Left ventricle myocardium superior (tissue), 1 donor: ENCODE results near the gene TTC39C. TPM values are rescaled to one million over a fixed set of nuclear protein-coding genes. Genes with fewer than 3 reads are reported as not detected.
"Not testable (repeated sequence)": the region's sequence is repeated elsewhere in the genome, so short reads cannot be mapped to it uniquely, and the experiment has no call there.

Experiments used
- ATAC-seq: fragments of 200-7000 bp; cut with Tn5 transposase; one replicate; pipeline ENCODE4 v1.9.1; 2020; ENCODE audit warnings: mild to moderate bottlenecking, moderate library complexity
- DNase-seq: peaks from one replicate; pipeline ENCODE4 v3.0.0-alpha.2; 2020
- intact Hi-C: fragments of 100-400 bp; cut with micrococcal nuclease; formaldehyde crosslinking; loops from one replicate; pipeline ENCODE4 v1.11.0; 2022
- total RNA-seq: library from RNA; stranded (reverse); fragmentation: NEBNext Ultra II Directional; extraction: Animal tissue kit (Norgen Biotek cat#: 25700); gene quantifications from one replicate; pipeline ENCODE4 v1.2.1, GENCODE V29; 2021
- donor health status: DM: no; HTN: yes; CAD: no; lungs with severe emphysema.

The TTC39C gene
- total RNA-seq, 1 donor from 2014 or later, result 4.1 TPM

- intact Hi-C loops, result loop anchor here (10.0 kb wide), 1 partner anchor 102 kb away; no protein-coding TSS in a partner anchor
- DNase-seq, result no peak
- ATAC-seq, result no peak
Observed at GRCh38 chr18:24013051-24013450, 1.5 kb upstream of the TTC39C start.

- intact Hi-C loops, result loop anchor here (10.0 kb wide), 1 partner anchor 100 kb away; no protein-coding TSS in a partner anchor
- DNase-seq (peak; percentile 61), ATAC-seq (peak; percentile 58)
Observed at GRCh38 chr18:24014986-24015638, 558 bp downstream of the TTC39C start.

DNA sequence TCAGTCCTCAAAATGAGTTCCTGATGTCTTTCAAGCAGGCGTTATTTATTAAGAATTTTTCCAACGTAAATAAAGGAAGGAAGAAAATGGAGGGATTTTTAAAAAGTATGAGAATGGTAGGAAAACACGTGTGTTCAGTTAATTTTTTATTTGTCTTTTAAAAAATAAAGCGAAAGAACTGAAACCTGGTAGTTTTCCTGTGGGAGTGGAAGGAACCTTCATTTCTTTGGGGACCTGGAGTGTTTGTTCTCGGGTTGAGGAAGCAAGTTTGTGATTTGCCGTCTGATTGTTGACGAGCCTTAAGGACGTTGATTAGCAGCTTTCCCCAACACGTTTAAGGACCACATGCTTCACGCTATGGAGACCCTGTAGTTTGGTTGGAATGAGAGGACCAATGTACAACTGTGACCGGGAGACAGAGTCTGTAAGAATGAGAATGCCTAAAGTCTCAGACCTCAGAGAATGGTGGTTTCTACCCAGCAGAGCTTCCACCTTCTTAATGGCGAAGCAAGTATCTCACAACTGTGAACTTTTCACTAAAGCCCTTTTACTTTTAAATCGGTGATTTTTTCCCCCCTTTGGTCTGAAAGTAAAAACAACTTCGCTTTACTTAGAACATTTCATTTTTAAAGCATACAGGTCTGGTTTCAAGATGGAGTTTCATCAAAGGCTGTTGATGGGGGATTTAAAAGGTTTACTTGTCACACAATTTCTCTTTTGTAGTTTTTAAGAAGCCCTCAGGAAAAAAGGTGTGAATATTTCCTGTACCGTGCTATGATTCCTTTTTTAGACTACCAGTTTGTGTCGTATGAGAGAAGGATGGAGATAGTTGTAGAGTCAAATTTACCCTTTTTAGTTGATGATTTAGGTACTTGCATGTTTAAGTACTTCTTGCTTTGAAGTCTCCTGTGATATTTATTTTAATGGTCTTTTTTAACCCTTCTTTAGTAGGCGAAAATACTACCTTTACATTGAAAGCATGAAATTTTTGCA is 1.4 kb downstream of the TTC39C start:
- DNase-seq (no peak), ATAC-seq (no peak)
- intact Hi-C loops, result loop anchor here (10.0 kb wide), 1 partner anchor 99 kb away; no protein-coding TSS in a partner anchor

DNA sequence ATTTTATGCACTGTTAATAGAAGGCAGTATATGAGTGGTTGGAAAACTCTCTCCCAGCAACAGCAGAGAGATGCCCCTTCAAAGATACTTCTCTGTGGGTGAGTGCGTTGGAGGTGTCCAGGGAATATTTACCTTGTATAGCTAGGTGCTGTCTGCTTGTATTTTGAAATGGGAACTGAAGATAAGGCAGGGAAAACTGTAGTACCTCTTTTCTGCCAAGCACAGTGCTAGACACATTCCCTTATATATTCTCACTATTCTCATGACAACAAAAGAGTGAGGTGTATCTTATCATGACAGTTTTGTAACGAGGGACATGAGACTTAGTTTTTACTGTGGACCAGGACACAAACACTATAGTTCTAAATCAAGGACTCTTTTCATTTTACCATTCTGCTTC is 2.1 kb downstream of the TTC39C start:
- DNase-seq (no peak), ATAC-seq (no peak)
- intact Hi-C loops, result loop anchor here (10.0 kb wide), 1 partner anchor 98 kb away; no protein-coding TSS in a partner anchor

GRCh38 chr18:24018299-24018886 is 3.8 kb downstream of the TTC39C start:
- no peak for ATAC-seq
- no peak for DNase-seq
- intact Hi-C loops, result loop anchor here (10.0 kb wide), 1 partner anchor 96 kb away; no protein-coding TSS in a partner anchor

DNA sequence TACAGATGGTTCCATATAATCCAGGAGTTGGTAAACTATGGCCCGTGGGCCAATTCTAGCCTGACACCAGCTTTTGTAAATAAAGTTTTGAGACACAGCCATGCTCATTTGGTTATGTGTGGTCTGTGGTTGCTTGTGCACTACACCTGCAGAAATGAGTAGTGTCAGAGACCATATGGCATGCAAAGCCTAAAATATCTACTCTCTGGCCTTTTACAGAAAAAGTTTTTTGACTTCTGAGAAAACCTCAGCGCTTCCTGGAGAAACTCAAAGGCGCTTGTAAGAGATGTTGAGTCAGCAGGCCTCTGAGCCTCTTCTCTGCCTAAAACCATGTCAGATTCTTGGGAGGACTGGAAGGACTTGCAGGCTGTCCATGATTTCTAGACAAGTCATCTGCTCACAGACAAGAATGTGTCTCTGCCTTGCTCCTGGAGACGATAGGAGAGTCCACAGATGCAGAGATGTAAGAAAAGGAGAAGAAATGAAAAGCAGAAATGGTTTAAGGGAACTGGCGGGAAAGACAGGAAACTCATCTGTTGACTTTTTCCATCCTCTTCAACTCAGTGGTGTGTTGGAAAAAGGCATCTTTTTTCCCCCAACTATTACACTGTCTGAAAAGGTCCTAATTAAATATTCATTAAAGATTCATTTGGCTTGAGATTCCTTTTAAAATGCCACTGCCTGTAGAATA is 5.2 kb downstream of the TTC39C start:
- no peak for DNase-seq
- ATAC-seq, result no peak
- intact Hi-C loops, result loop anchor here (10.0 kb wide), 1 partner anchor 95 kb away; no protein-coding TSS in a partner anchor

- ATAC-seq (no peak), DNase-seq (no peak)
- intact Hi-C loops, result no loop called here
Observed at GRCh38 chr18:24021505-24021904, 7.0 kb downstream of the TTC39C start.

DNA sequence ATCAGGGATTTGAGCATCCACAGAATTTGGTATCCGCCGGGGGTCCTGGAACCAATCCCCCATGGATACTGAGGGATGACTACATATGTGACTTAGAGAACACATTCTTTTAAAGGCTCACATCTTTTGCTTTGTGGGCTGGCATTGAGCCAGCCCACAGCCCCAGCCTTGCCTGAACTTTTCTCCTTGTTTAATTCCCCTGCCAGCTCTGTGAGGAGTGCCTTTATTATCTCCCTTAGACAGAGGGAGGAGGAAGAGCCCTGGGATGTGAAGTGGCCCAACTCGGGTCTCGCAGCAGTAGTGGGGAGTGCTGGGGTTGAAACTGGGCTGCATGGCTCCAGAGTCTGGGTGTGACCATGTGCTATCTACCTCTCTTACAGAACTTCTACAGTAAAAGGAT is 7.6 kb downstream of the TTC39C start:
- DNase-seq, result no peak
- intact Hi-C loops, result no loop called here
- no peak for ATAC-seq

DNA sequence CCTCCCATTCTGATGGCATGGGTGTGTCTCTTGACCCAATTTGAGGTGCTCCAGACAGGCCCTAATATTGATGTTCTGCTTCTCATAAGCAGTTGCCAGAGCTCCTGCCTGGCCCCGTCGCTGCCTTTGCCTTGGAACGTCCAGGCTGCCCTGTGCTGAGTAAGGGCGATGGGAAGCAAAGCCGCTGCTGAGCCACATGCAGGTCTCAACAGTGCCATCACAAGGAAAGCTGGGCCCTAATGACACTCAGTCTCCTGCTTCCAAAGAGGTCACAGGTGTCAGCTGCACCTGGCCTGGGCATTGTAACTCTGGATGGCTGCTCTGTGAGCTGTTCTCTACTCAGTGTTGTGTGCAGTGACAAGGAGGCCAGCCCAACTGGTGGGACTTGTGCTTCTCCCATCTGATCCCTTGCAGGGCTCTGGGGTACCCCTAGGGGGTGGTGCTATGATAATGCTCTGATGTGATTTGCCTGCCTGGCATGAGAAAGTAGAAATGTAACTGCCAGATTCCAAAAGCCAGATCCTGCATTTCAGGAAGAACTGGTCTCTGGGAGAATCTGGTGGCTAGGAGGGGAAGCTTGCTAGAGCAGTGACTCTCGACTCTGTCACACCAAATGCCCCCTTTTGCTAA is 8.7 kb downstream of the TTC39C start:
- no peak for ATAC-seq
- intact Hi-C loops, result no loop called here
- DNase-seq, result no peak

DNA sequence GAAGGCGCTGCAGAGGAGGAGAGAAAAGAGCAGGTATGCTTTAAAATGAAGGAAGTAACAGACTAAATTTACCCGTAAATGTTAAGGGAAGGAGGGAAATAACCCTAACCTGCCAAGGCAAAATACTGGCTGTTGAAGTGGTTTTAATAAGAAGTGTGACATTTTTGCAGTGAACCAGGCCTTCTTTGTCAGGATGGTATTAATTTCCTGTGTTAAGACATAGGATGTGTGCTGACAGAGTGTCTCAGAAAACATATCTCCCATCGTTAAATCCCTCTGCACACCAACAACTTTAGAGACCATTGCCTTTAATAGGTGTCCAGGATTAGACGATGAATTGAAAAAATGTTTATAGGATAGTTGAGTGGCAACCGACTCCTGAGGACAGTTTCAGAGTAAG is 9.9 kb downstream of the TTC39C start:
- intact Hi-C loops, result no loop called here
- DNase-seq, result no peak
- ATAC-seq, result no peak

- no peak for DNase-seq
- intact Hi-C loops, result no loop called here
- ATAC-seq, result no peak
Observed at GRCh38 chr18:24026457-24026856, 11.9 kb downstream of the TTC39C start.

DNA sequence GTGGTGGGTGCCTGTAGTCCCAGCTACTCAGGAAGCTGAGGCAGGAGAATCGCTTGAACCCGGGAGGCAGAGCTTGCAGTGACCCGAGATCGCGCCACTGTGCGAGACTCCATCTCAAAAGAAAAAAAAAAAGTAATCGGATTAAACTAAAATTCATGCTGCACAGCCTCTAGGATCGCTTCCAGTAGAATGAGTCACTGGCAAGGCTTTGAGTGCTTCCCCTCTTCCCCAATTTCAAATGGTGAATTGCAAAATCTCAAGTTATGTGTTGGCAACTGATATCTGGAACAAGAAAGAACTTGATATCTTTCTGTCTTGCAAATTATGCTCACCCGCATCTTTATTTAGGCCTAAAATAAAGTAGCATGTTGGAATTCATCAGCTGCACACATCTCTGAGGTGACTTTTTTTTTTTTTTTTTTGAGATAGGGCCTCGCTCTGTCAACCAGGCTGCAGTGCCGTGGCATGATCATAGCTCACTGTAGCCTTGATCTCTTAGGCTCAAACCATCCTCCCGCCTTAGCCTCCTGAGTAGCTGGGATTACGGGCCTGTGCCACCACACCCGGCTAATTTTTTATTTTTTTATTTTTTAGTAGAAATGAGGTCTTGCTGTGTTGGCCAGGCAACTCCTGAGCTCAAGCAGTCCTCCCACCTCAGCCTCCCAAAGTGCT is 12.7 kb downstream of the TTC39C start:
- DNase-seq (no peak), ATAC-seq (peak; percentile 80)
- intact Hi-C loops, result no loop called here

GRCh38 chr18:24028946-24029345 is 14.4 kb downstream of the TTC39C start:
- intact Hi-C loops, ATAC-seq, DNase-seq: not testable (repeated sequence)

DNA sequence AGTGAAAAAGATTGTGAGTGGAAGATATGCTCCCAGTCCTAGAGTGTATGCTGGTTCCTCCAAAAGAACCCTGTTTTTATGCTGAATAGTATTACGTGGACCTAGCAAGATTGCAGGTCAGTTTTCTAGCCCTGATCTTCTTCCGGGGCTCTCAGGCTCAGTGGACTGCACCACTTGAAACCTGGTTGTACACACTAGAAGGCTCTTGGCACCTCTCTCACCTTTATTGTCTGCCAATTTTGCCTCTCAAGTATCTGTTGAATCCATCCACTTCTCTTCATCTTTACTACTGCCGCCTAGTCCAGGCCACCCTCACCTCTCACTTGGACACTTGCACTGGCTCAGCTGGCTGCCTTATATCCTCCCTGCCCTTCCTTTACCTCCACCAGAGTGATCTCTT is 16.8 kb downstream of the TTC39C start:
- intact Hi-C loops, result no loop called here
- ATAC-seq, result peak; percentile 41
- no peak for DNase-seq

- no peak for ATAC-seq
- intact Hi-C loops, result no loop called here
- no peak for DNase-seq
Observed at GRCh38 chr18:24031916-24032315, 17.4 kb downstream of the TTC39C start.

- intact Hi-C loops, result no loop called here
- ATAC-seq, result no peak
- no peak for DNase-seq
Observed at GRCh38 chr18:24033641-24034412, 19.3 kb downstream of the TTC39C start.

DNA sequence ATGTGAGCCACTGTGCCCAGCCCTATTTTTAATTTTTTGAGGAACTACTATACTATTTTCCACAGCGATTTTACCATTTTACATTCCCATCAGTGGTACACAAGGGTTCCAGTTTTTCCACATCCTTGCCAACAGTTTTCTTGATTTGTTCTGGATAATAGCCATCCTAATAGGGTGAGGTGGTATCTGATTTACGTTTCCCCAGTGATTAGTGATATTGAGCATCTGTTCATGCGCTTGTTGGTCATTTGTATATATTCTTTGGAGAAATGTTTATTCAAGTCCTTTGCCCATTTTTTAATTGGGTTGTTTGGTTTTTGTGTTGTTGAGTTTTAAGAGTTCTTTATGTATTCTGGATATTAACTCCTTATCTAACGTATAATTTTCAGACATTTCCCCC is 20.8 kb downstream of the TTC39C start:
- intact Hi-C loops, result no loop called here
- no peak for DNase-seq
- ATAC-seq, result no peak
